HTR-8/SVneo (cell line): Measurements from ENCODE around the gene PRSS57.
"Not testable (repeated sequence)": the region's sequence is repeated elsewhere in the genome, so short reads cannot be mapped to it uniquely, and the experiment has no call there.

Experiments
- DNase-seq: peaks from one replicate; pipeline ENCODE4 v3.0.0; 2011; ENCODE audit warnings: low spot score, mixed read lengths; ENCODE audit not compliant: insufficient read length
- FAIRE-seq: peaks from 2 replicates; lab custom pipeline; 2011; peaks lifted over from hg19 to GRCh38; lab: Jason Lieb, UNC

The PRSS57 gene

DNA sequence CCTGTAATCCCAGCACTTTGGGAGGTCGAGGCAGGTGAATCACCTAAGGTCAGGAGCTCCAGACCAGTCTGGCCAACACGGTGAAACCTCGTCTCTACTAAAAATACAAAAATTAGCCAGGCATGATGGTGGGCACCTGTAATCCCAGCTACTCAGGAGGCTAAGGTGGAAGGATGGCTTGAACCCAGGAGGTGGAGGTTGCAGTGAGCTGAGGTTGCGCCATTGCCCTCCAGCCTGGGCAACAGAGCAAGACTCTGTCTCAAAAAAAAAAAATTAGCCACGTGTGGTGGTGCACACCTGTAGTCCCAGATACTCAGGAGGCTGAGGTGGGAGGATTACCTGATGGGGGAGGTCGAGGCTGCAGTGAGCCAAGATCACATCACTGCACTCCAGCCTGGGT, 7.6 kb upstream of the PRSS57 start:
- not testable (repeated sequence) for DNase-seq, FAIRE-seq

DNA sequence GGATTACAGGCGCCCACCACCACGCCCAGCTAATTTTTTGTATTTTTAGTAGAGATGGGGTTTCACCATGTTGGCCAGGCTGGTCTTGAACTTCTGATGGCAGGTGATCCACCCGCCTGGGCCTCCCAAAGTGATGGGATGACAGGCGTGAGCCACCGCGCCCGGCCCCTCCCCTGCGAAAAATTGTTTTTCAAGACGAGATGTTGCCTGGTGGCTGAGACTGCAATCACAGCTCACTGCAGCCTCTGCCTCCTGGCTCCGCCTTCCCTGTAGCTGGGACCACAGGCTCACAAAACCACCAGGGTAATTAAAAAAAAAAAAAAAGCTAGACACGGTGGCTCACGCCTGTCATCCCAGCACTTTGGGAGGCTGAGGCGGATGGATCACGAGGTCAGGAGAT, 4.6 kb upstream of the PRSS57 start:
- not testable (repeated sequence) for FAIRE-seq, DNase-seq

DNA sequence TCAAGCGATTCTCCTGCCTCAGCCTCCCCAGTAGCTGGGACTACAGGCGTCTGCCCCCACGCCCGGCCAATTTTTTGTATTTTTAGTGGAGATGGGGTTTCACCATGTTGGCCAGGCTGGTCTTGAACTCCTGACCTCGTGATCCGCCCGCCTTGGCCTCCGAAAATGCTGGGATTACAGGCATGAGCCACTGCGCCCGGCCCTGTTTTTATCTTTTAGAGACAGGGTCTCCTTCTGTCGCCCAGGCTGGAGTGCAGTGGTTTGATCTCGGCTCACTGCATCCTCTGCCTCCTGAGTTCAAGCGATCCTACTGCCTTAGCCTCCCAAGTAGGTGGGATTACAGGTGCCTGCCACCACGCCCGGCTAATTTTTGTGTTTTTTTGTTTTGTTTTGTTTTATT, 3.3 kb upstream of the PRSS57 start:
- not testable (repeated sequence) for FAIRE-seq, DNase-seq

DNA sequence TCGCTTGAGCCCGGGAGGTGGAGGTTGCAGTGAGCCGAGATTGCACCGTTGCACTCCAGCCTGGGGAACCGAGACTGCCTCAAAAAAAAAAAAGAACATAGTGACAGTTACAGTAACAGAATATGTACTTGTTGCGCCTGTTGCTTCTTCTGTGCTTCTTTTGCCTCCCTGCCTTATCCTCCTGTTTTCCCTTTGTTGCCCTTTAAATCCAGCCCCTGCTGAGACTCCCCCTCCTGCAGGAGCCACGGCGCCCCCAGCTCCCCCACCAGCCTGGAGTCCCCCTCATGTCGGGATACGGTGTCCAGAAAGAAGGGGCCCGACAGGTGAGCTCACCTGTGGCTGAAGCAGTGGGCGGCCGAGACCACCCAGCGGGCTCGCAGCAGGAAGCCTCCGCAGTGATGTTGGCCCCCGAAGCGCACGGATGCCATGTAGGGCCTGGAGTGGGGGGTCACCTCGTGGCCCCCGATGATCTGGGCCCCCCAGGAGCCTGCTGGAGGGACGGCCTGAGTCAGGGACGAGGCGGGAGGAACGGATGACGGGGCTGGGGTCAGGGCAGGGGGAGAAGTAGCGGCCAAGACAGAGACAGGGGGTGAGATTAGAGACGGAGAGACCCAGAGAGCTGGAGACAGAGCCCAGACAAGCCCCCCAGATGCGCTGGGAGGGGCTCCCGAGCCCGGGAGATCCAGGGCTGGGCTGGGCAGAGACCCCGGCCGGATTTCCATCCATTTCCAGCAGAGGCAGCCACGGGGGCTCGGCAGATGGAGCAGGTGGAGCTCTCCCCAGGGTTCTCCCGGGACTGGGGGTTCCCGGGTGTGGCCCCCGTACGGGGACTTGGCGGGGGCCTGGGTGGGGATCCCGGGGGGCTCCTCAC, 536 bp downstream of the PRSS57 start:
- FAIRE-seq (no peak), DNase-seq (no peak)

DNA sequence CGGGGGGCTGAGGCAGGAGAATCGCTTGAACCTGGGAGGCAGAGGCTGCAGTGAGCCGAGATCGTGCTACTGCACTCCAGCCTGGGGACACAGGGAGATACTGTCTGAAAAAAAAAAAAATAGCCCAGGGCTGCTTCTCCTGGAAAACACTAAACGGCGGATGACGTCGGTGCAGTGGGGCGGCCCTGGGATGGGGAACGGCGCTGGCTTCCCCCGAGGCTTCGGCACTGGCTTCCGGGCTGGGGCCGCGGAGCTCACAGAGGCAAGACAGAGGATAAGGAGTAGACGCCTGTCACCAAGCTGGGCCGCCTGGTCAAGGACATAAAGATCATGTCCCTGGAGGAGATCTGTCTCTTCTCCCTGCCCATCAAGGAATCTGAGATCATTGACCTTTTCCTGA, 5.0 kb downstream of the PRSS57 start:
- FAIRE-seq: no peak
- DNase-seq: no peak

DNA sequence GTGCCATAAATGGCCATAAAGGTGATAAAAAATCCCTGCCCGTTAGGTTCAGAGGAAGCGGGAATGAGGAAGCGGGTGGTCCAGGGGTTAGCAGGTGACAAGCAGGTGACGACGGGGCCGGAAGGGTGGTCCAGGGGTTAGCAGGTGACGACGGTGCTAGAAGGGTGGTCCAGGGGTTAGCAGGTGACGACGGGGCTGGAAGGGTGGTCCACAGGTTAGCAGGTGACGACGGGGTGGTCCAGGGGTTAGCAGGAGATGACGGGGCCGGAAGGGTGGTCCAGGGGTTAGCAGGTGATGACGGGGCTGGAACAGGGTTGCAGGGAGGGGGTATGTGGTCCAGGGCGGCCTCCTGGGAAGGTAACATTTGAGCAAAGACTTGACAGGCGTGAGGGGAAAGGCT, 6.3 kb downstream of the PRSS57 start:
- FAIRE-seq (no peak), DNase-seq (no peak)

DNA sequence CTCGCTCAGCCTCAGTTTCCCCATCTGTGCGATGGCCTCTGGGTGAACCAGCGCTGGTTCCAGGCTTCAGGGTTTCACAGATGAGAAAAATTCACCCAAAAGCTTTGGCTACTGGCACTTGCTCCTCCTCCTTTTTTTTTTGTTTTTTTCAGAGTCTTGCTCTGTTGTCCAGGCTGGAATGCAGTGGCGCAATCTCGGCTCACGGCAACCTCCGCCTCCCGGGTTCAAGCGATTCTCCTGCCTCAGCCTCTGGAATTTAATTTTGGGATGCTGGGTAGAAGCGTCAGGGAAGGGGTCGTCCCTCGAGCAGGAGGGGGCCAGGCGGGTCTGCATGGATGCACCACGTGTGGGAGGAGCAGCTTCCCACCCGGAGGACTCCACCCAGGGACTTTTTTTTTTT, 7.0 kb downstream of the PRSS57 start:
- no peak for DNase-seq
- no peak for FAIRE-seq

DNA sequence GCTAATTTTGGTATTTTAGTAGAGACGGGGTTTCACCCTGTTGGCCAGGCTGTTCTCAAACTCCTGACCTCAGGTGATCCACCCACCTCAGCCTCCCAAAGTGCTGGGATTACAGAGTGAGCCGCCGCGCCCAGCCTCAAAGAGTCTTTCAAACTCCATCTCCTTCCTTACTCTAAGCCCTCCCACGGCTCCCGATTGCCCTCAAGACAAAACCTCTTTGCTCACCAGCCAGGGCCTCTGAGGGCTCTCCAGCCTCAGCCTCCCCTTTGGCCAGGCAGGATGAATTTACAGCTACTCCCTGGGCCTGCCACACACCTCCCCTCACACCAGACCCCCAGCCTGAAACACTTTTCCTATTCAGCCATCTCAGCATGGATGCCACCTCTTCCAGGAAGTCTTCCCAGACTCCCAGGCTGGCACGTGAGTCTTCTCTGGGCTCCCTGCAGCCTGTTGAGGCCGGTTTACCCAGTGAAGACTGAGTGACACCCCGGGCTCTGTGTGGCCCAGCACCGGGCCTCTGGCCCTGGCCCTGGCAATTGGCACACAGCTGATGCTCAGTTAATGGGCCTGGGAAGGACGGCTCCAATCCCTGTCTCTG, 7.6 kb downstream of the PRSS57 start:
- no peak for DNase-seq
- no peak for FAIRE-seq

DNA sequence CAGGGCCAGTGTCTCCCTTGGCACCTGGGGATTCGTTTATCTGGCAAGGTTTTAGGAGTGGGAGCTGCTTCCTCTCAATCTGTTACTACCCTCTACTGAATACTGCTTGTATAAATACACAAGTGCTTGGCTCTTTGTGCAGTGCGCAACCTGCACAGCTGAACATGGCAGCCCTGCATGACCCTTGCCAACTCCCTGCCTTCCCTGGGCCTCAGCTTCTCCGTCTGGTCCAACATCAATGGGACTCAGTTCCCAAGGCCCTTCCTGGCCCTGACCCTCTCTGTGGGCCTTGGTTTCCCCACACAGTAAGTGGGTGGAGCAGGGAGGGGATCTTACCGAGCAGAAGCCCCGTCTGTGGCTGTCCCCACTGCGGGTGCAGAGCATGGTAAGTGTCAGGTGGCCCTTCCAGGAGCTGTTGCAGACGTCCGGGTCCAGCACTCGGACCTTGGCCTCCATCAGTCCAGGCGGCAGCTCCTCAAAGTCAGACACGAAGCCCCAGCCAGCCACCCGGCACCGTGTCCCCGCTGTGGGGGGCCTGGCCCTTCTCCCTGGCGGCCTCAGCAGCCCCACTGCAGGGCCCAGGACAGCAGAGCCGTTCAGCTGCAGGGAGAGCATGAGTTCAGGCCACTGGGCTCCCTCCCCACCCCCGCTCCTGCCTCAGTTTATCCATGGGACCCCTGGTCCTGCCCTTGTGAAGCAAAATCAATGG, 8.5 kb downstream of the PRSS57 start:
- DNase-seq: no peak
- FAIRE-seq: no peak

DNA sequence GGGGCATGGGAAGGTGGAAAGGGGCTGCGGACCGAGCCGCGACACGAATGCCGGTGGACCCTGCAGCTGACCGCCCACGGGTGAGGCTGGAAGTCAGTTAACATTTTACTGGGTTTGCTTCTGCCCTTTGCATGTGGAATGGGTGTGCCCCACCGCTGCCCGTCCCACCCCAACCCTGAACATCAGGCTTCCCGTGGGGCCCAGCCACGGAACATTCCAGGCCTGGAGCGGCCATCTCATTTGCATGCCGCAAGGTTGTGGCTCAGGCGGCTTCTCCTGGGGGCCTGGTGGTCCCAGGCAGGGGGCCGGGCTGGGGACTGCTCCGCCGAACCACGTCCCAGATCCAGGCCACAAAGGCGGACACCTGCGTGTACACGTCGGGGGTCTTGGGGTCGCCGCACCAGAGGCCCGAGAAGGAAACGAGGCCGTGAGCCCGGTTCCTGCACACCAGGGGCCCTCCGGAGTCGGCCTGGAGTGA, 9.8 kb downstream of the PRSS57 start:
- no peak for FAIRE-seq
- DNase-seq: no peak

DNA sequence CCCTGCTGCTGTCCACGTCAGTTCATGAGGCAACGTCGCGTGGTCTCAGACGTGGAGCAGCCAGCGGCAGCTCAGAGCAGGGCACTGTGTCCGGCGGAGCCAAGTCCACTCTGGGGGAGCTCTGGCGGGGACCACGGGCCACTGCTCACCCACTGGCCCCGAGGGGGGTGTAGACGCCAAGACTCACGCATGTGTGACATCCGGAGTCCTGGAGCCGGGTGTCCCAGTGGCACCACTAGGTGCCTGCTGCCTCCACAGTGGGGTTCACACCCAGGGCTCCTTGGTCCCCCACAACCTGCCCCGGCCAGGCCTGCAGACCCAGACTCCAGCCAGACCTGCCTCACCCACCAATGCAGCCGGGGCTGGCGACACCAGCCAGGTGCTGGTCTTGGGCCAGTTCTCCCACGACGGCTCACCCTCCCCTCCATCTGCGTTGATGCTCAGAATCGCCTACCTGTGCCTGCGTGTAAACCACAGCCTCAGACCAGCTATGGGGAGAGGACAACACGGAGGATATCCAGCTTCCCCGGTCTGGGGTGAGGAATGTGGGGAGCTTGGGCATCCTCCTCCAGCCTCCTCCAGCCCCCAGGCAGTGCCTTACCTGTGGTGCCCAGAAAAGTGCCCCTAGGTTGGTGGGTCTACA, 12.5 kb downstream of the PRSS57 start:
- DNase-seq (no peak), FAIRE-seq (no peak)

DNA sequence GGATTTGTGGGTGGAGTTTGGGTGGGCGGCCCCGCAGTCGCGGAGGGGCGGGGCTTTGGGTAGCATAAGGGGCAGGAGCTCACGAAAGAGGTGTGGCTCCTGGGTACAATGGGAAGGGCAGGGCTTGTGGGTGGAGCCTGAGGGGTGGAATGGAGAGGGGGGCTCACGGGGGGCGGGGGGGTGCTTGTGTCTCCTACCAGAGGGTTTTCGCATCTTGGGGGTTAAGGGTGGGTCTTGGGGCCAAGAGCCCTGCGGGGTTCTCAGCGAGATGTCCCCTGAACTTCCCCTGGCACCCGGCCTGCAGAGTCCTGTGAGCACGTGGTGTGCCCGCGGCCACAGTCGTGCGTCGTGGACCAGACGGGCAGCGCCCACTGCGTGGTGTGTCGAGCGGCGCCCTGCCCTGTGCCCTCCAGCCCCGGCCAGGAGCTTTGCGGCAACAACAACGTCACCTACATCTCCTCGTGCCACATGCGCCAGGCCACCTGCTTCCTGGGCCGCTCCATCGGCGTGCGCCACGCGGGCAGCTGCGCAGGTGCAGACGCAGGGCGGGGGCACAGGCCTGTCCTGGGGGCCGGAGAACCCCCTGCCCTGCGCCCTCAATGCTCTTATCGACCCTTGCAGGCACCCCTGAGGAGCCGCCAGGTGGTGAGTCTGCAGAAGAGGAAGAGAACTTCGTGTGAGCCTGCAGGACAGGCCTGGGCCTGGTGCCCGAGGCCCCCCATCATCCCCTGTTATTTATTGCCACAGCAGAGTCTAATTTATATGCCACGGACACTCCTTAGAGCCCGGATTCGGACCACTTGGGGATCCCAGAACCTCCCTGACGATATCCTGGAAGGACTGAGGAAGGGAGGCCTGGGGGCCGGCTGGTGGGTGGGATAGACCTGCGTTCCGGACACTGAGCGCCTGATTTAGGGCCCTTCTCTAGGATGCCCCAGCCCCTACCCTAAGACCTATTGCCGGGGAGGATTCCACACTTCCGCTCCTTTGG, 13.9 kb downstream of the PRSS57 start:
- FAIRE-seq: no peak
- DNase-seq: no peak

DNA sequence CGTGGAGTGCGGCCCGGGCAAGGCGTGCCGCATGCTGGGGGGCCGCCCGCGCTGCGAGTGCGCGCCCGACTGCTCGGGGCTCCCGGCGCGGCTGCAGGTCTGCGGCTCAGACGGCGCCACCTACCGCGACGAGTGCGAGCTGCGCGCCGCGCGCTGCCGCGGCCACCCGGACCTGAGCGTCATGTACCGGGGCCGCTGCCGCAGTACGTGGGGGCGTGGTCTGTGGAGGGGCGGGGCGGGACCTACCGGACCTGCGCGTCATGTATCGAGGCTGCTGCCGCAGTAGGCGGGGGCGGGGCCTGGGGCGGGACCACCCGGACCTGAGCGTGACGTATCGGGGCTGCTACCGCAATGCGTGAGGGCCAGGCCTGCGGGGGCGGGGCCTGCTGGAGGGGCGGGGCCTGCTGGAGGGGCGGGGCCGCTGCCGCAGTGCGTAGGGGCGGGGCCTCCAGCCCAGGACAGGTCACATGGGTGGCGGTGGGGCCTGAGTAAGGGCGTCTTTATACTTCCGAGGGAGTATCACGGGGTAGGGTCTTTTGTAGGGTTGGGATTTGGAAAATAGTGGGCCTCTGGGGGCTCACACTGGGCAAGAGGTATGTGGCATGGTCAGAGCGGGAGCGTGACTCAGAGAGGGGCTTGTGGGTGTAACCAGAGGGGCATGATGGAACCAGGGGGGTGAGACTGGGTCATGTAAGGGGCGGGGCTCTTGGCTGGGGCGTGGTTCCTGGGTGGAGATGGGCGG, 14.8 kb downstream of the PRSS57 start:
- DNase-seq: peak; percentile 92
- peak; percentile 99 for FAIRE-seq

DNA sequence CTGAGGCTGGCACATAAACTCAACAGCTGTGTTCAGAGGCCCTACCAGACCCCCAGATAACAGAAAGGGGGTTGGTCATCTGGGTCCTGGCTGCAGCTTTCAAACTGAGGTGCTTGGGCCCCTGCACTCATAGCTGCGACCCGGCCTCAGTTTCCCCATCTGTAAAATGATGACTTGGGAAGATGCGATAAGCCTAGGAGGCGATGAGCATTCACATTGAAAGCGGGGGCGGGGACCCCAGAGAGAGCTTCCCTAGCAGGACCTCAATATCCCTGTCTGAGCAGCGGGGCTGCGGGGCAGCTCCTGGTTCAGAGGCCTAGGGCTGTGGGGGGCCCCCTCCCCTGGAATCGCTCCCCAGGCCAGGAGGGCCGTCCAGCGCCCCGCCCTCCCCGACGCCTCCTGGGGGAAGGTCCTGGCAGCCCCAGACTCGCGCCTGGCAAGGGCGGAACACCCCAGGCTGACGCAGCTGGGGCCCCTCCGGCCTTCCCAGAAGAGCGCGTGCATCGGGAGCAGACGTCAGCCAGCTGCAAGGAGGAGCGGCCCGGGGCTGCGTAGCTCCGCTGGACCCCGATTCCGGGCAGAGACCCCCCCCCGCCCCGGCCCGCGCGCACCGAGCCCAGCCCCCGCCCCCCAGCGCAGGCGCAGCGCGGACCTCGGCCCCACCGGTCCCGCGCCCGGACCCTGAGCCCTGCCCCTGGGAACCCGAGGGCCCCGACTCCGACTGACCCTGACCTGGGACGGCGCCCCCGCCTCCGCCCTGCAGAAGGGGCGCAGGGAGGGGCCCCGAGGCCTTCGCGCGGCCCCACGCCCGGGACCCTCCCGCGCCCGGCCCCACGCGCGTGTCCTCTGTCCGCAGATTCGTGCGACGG, 15.6 kb downstream of the PRSS57 start:
- FAIRE-seq: no peak
- DNase-seq: peak; percentile 65

DNA sequence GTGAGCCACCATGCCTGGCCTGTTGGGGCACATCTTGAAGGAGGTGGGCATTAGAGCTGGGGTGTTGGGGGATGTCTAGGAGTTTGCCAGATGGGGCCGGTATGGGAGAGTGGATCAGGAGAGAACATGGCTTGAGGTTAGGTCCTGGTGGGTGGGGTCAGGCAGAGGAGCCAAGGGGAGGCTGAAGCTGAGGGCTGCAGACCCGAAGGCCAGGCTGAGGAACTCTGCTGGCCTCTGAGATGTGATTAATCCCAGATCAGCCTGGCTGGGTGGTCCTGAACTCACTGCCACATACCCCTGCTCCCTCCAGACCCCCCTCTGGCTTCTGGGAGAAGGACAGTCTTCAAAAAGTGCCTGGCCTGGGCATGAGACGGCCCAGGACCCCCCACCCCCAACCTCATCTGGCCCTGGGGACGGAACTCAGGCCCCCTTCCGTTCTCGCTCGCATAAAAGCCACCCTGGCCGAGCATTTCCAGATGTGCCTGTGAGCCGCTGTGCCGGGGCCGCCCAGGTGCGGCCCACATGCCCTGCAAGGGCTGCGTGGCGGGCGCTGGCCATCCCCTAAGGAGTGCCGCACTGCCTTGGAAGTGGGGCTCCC, 16.4 kb downstream of the PRSS57 start:
- FAIRE-seq (no peak), DNase-seq (no peak)

DNA sequence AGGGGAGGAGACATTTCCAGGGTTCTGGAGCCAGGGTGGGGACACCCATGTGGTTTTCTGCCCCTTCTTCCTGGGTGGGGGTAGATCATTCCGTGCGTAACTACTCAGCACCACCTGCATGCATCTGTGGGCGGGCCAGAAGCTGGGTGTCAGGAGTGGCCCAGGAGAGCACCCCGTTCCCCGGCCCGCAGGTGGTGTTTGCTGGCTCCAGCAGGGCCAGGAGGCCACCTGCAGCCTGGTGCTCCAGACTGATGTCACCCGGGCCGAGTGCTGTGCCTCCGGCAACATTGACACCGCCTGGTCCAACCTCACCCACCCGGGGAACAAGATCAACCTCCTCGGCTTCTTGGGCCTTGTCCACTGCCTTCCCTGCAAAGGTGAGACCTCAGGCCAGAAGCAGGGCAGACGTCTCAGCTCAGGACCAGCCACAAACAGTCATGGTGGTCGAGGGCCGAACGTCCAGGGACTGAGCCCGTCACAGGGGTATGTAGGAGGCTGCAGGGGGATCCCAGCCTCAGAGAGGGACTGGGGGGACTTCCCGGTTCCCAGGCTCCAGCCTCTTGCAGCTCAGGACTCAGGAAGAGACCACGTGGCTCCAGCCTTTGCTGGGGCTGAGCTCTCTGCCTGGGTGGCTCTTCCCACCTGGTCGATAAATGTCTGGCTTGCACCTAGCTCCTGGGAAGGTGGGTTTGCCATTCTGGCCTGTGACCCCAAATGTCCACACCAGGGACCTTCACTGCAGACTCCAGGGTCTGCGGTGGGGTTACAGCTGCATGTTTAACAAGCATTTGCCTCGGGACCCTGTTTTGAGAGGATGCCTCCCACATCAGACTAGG, 17.4 kb downstream of the PRSS57 start:
- FAIRE-seq (no peak), DNase-seq (no peak)

DNA sequence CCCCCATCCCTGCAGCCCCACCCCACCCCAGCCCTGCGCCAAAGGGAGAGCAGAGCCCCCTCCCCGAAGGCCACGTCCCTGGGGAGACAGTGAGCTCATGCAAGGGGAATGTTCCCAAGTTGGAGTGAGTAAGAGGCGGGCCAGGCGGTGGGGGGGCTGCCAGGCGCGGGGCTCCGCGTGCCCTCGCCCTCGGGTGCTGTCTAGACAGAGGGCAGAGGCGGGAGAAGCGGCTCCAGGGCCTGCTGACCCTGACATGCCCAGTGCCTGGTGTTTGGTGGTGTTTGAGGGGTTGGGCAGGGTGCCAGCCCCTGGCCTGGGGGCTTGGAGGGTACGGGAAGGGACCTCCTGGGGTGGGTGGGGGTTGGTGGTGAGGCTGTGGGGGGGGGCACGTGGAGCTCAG, 18.1 kb downstream of the PRSS57 start:
- peak; percentile 85 for DNase-seq
- FAIRE-seq: peak; percentile 66
